ENCODE data around the gene NPDC1.
"Not testable (repeated sequence)": the region's sequence is repeated elsewhere in the genome, so short reads cannot be mapped to it uniquely, and the experiment has no call there.

DNA sequence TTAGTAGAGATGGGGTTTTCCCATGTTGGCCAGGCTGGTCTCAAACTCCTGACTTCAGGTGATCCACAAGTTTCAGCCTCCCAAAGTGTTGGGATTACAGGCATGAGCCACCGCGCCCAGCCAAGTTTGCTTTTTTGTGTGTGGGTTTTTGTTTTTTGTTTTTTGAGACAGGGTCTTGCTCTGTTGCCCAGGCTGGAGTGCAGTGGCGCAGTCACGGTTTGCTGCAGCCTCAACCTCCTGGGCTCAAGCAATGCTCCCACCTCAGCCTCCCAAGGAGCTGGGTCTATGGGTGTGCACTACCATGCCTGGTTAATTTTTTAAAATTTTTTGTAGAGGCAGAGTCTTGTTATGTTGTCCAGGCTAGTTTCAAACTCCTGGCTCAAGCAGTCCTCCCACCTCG is 12.5 kb downstream of the NPDC1 start:
- TF ChIP-seq, protein P1, sequence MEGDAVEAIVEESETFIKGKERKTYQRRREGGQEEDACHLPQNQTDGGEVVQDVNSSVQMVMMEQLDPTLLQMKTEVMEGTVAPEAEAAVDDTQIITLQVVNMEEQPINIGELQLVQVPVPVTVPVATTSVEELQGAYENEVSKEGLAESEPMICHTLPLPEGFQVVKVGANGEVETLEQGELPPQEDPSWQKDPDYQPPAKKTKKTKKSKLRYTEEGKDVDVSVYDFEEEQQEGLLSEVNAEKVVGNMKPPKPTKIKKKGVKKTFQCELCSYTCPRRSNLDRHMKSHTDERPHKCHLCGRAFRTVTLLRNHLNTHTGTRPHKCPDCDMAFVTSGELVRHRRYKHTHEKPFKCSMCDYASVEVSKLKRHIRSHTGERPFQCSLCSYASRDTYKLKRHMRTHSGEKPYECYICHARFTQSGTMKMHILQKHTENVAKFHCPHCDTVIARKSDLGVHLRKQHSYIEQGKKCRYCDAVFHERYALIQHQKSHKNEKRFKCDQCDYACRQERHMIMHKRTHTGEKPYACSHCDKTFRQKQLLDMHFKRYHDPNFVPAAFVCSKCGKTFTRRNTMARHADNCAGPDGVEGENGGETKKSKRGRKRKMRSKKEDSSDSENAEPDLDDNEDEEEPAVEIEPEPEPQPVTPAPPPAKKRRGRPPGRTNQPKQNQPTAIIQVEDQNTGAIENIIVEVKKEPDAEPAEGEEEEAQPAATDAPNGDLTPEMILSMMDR (IDR thresholded peaks at IDR 0.05), result not testable (repeated sequence)
- TF ChIP-seq POLR2A (IDR thresholded peaks at IDR 0.05), result not testable (repeated sequence)

Measured in body of pancreas (tissue), 4 donors.